HepG2 (cell line): ENCODE results near the gene CSNK1E. TPM values are rescaled to one million over a fixed set of nuclear protein-coding genes. Genes with fewer than 3 reads are reported as not detected.

Experiments used
- ATAC-seq: fragments of 200-7000 bp; cut with Tn5 transposase; 3 replicates; pipeline ENCODE4 v1.9.1; 2020; ENCODE audit warnings: mild to moderate bottlenecking, moderate library complexity
- BruUV-seq: library from RNA; stranded (reverse); fragments of 400-500 nt; replicated peaks from 2 replicates; lab custom pipeline; 2021; lab: Mats Ljungman, UMichigan
- CTCF ChIA-PET: fragments of 300-600 bp; formaldehyde crosslinking; extraction: SDS; loops from one replicate; lab custom pipeline; 2021; ENCODE audit warnings: low total read pairs, inconsistent platforms, low intra/inter-chr PET ratio; lab: Yijun Ruan, JAX
- POLR2A ChIA-PET: fragments of 350-600 bp; sonication (Branson Sonifier 250); formaldehyde crosslinking; loops from one replicate; lab custom pipeline; 2020; ENCODE audit warnings: antibody characterized with exemption, inconsistent platforms; lab: Yijun Ruan, JAX
- DNase-seq: peaks from one replicate; pipeline ENCODE4 v3.0.0-alpha.2; 2015; ENCODE audit warnings: low spot score
- FAIRE-seq: peaks from 3 replicates; lab custom pipeline; 2011; peaks lifted over from hg19 to GRCh38; lab: Jason Lieb, UNC
- H2AFZ ChIP-seq: one replicate; pipeline ENCODE4 v1.6.1; 2011; ENCODE audit warnings: low read length, inconsistent platforms
- H3K27ac ChIP-seq: fragments of 300-600 bp; 3 replicates; pipeline ENCODE4 v1.8.0; 2011; ENCODE audit warnings: mixed run types, mild to moderate bottlenecking, mixed read lengths, low read length, inconsistent platforms; ENCODE audit not compliant: insufficient read depth; ENCODE audit errors: extremely low read length
- H3K27me3 ChIP-seq, 2 experiments: fragments of 200-600 bp in 1 of 2; 2 replicates in 1 of 2; 3 replicates in 1 of 2; pipeline versions ENCODE4 v1.6.0 to v1.8.0; 2011; ENCODE audit warnings: low read length in 2 of 2, mild to moderate bottlenecking in 2 of 2, moderate library complexity in 2 of 2, inconsistent platforms in 1 of 2; ENCODE audit not compliant: insufficient read depth in 2 of 2, control insufficient read depth in 1 of 2
- H3K36me3 ChIP-seq, 2 experiments: fragments of 200-600 bp in 1 of 2; replicated peaks in 1 of 2; 2 replicates in 1 of 2; 3 replicates in 1 of 2; pipeline versions ENCODE4 v1.5.1 to v1.8.0; 2011; ENCODE audit warnings: low read length in 2 of 2, inconsistent platforms in 1 of 2; ENCODE audit not compliant: insufficient read depth in 2 of 2, control insufficient read depth in 1 of 2
- H3K4me1 ChIP-seq: 2 replicates; pipeline ENCODE4 v1.5.1; 2012; ENCODE audit warnings: low read length, inconsistent platforms; ENCODE audit not compliant: insufficient read depth
- H3K4me2 ChIP-seq: 2 replicates; pipeline ENCODE4 v1.6.0; 2011; ENCODE audit warnings: low read depth, low read length, inconsistent platforms
- H3K4me3 ChIP-seq, 3 experiments: fragments of 200-600 bp in 1 of 3; sonication (generic), shearing (Covaris generic) in 1 of 3; replicated peaks in 1 of 3; 2 replicates each; pipeline ENCODE4 v1.5.1; 2011 to 2016; ENCODE audit warnings: low read length in 3 of 3, inconsistent platforms in 2 of 3, low read depth in 2 of 3, mild to moderate bottlenecking in 2 of 3, control low read depth in 1 of 3, mixed read lengths in 1 of 3; ENCODE audit not compliant: insufficient read depth in 1 of 3
- H3K79me2 ChIP-seq: one replicate; pipeline ENCODE4 v1.6.1; 2011; ENCODE audit warnings: low read length, inconsistent platforms; ENCODE audit not compliant: insufficient read depth
- H3K9ac ChIP-seq: 2 replicates; pipeline ENCODE4 v1.6.0; 2011; ENCODE audit warnings: mild to moderate bottlenecking, low read depth, low read length, inconsistent platforms; ENCODE audit not compliant: insufficient read depth
- H3K9me3 ChIP-seq: 2 replicates; pipeline ENCODE4 v1.5.1; 2012; ENCODE audit warnings: mild to moderate bottlenecking, low read length
- H4K20me1 ChIP-seq: 2 replicates; pipeline ENCODE4 v1.6.0; 2011; ENCODE audit warnings: inconsistent platforms, mild to moderate bottlenecking, low read length, moderate library complexity; ENCODE audit not compliant: insufficient read depth
- CEBPB ChIP-seq: IDR thresholded peaks from 2 replicates; pipeline ENCODE4 v1.6.1; 2011; ENCODE audit warnings: low read depth, low read length, improper control_type of control experiment, borderline replicate concordance
- CREB3 ChIP-seq: sonication (generic); formaldehyde crosslinking; IDR thresholded peaks from 2 replicates; pipeline ENCODE4 v1.5.0; 2020; ENCODE audit warnings: missing genetic modification reagents
- FIP1L1 ChIP-seq: fragments of 200-400 bp; formaldehyde crosslinking; IDR thresholded peaks from 2 replicates; pipeline ENCODE4 v1.6.1; 2018; ENCODE audit warnings: low read depth, mild to moderate bottlenecking, low read length, moderate library complexity, borderline replicate concordance; ENCODE audit not compliant: insufficient read depth
- HMG20B ChIP-seq: conservative IDR thresholded peaks from 2 replicates; pipeline ENCODE4 v1.6.1; 2016; ENCODE audit warnings: missing genetic modification reagents, missing compliant biosample characterization
- LCORL ChIP-seq, 2 experiments: fragments of 450-650 bp in 1 of 2; sonication (generic) in 1 of 2; formaldehyde crosslinking in 1 of 2; IDR thresholded peaks; 2 replicates each; pipeline versions ENCODE4 v1.5.0 to v1.6.1; 2017 to 2020; ENCODE audit warnings: antibody characterized with exemption in 1 of 2, missing genetic modification reagents in 1 of 2
- SOX13 ChIP-seq, 3 experiments: fragments of 450-650 bp in 1 of 3; sonication (generic) in 1 of 3; formaldehyde crosslinking in 1 of 3; IDR thresholded peaks in 2 of 3; conservative IDR thresholded peaks in 1 of 3; 2 replicates each; pipeline versions ENCODE4 v1.5.0 to v1.6.1; 2016 to 2020; ENCODE audit warnings: antibody characterized with exemption in 1 of 3, mild to moderate bottlenecking in 1 of 3, missing compliant biosample characterization in 1 of 3, missing genetic modification reagents in 1 of 3, moderate library complexity in 1 of 3
- ZNF362 ChIP-seq: sonication (generic); formaldehyde crosslinking; IDR thresholded peaks from 2 replicates; pipeline ENCODE4 v1.4.0; 2020; ENCODE audit warnings: missing genetic modification reagents, mild to moderate bottlenecking, borderline replicate concordance
- ZNF609 ChIP-seq: sonication (generic); formaldehyde crosslinking; IDR thresholded peaks from 2 replicates; pipeline ENCODE4 v1.4.0; 2020; ENCODE audit warnings: mild to moderate bottlenecking, missing genetic modification reagents, borderline replicate concordance
- WGBS: methylation state at CpG from one replicate; pipeline ENCODE4 v1.1.6; 2017; ENCODE audit warnings: low lambda C conversion rate; 5-methylcytosine and 5-hydroxymethylcytosine counted together
- in situ Hi-C: cut with HindIII; loops from 2 replicates; pipeline ENCODE4 v1.10.0; 2017; ENCODE audit warnings: low pct_unique_long_range_greater_than_20kb; ENCODE audit not compliant: extremely low pct_ligation_motif_present
- intact Hi-C: fragments of 100-400 bp; cut with micrococcal nuclease; formaldehyde crosslinking; loops from one replicate; pipeline ENCODE4 v1.10.0; 2022; ENCODE audit not compliant: unreplicated experiment
- polyA plus RNA-seq, 8 experiments: library from polyadenylated mRNA; depleted of rRNA in 3 of 8; stranded (reverse) in 7 of 8; unstranded in 1 of 8; fragments of >200 nt; fragmentation: Illumina TruSeq in 4 of 8; extraction: Trizol in 4 of 8; gene quantifications; 2 replicates each; pipeline versions ENCODE4 v1.2.1 to v1.2.3, GENCODE V29; 2011 to 2016; ENCODE audit warnings: low read depth in 4 of 8, missing spikeins in 1 of 8, mixed read lengths in 1 of 8; ENCODE audit not compliant: insufficient read depth in 1 of 8
- total RNA-seq, 5 experiments: library from RNA; depleted of rRNA; stranded (reverse); fragments of >200 nt; fragmentation: Illumina TruSeq; extraction: Trizol; gene quantifications; 2 replicates each; pipeline ENCODE4 v1.2.3, GENCODE V29; 2016; ENCODE audit warnings: low read depth in 1 of 5

CSNK1E gene
- total and polyA plus RNA-seq, 2 of the 13 experiments (the other 11 are each of a cell fraction or from before 2014, with no cell fraction given), result 34.7 to 129 TPM

- no peak for TF ChIP-seq ZNF609 (CRISPR knock-in tag)
- no peak for TF ChIP-seq CEBPB
Measured at GRCh38 chr22:38244106-38244505, 73.1 kb downstream of the CSNK1E start (continued).

- ChIA-PET CTCF (no interaction called here), POLR2A (interaction anchor here (0.6 kb wide), 1 partner anchor 132 kb away, joined by 4 read pairs; no protein-coding TSS in a partner anchor)
- DNase-seq, result peak; percentile 74
- H3K27ac ChIP-seq, result peak overlapping the region; percentile 29
- peaks cover 15% of the 10 kb centered on the region for H3K4me1 ChIP-seq
- no peak overlapping the region for H3K9ac ChIP-seq
- H3K36me3 ChIP-seq, result peaks cover 12 to 34% of the 10 kb centered on the region in 2 experiments; a peak in 4 of 5 replicates
- peak; percentile 89 for ATAC-seq
- H3K4me3 ChIP-seq, result no peak overlapping the region
- H3K4me2 ChIP-seq, result no peak overlapping the region
- H4K20me1 ChIP-seq, result no peaks in the 10 kb centered on the region
- 43% methylated on average over 8 of the region's 20 CpGs for whole genome bisulfite sequencing
- no TSS peak for BruUV-seq
- H3K27me3 ChIP-seq, result no peaks in the 10 kb centered on the region
- no peaks in the 10 kb centered on the region for H3K79me2 ChIP-seq
- in situ Hi-C loops (no loop called here), intact Hi-C loops (no loop called here)
- FAIRE-seq, result peak; percentile 21
- H2AFZ ChIP-seq, result no peak overlapping the region
- H3K9me3 ChIP-seq, result no peaks in the 10 kb centered on the region
- TF ChIP-seq CREB3 (CRISPR knock-in tag) (no peak), SOX13 (IDR thresholded peaks at IDR 0.05) (no peak), SOX13 (CRISPR knock-in tag; conservative IDR thresholded peaks at IDR 0.05 in 1 of 2, IDR thresholded peaks at IDR 0.05 in 1 of 2) (no peak), ZNF362 (CRISPR knock-in tag) (peak; percentile 89), HMG20B (CRISPR knock-in tag) (no peak), LCORL (IDR thresholded peaks at IDR 0.05) (no peak), LCORL (CRISPR knock-in tag; IDR thresholded peaks at IDR 0.05) (0 out of 2 replicates have a peak, but pooled peaks have one; percentile 25), FIP1L1 (no peak)
Measured at GRCh38 chr22:38243007-38243765, 74.0 kb downstream of the CSNK1E start.
